Measurements from ENCODE around the gene PHF5A. TPM values are rescaled to one million over a fixed set of nuclear protein-coding genes. Genes with fewer than 3 reads are reported as not detected.
"Not testable (repeated sequence)": the region's sequence is repeated elsewhere in the genome, so short reads cannot be mapped to it uniquely, and the experiment has no call there.

The PHF5A gene
- total and polyA plus RNA-seq, 4 donors = 15.8 to 31.7 (median 23.2) TPM

DNA sequence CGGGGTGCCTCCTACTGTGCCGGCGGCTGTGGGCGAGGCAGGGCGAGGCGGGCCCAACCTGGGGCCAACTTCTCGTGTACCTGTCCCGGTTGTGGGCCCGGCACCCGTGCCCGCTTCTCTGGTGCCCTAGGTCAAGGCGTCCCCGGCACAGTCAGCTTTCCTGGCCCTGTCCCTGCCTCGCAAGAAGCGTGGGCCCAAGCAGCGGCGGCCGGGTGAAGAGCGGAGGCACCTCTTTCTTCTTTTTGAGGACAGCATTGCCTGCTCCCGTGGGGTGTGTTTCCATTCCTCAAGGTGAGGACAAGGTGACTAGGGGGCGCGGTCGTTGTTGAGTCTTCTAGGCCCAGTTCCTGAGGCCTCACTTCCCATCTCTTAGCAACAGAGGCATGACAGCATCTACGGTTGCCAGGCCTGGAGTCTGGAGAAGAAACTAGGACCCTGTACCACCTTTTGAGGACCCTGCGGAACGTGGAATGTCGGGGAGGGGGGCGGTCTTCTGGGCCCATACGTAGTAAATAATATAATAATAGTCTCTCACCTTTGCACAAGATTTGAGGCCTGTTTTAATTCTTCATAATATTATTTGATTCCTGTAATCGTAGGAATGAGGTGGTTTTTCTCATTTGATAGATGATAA lies 843 bp upstream of the PHF5A start (continued):
- TF ChIP-seq, protein P1, sequence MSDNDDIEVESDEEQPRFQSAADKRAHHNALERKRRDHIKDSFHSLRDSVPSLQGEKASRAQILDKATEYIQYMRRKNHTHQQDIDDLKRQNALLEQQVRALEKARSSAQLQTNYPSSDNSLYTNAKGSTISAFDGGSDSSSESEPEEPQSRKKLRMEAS (IDR thresholded peaks at IDR 0.05) = no peak

DNA sequence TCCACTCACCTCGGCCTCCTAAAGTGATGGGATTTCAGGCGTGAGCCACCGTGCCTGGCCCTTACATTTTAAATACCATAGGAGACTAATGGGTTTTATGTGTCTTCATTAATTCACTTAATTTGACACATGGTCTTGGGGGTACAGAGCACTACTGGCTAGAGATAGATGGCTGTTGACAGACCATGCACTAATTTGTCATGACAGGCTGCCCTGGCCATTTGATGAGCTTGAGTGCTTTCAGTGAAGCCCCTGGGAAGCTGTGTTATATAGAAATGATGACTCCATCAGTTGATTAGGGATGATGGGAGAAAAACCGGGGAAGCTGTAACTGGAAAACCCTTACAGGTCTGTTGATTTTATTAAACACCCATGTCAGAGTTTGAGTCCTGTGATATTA lies 6.6 kb downstream of the PHF5A start:
- DNase-seq (ENCODE audit: low spot score) = no peak
- no peak overlapping the region for H3K4me3 ChIP-seq (ENCODE audit: low read depth in 1 of 3, low read length in 3 of 3)
- no peaks in the 10 kb centered on the region for H3K9me3 ChIP-seq (ENCODE audit: control insufficient read depth in 4 of 4, low read length in 3 of 4)
- WGBS = 96% methylated on average over 4 of the region's 4 CpGs
- no peak overlapping the region for H3K9ac ChIP-seq (ENCODE audit: low read depth in 1 of 2, low read length in 2 of 2)
- peaks cover 0 to 4% (median 2%) of the 10 kb centered on the region in 4 donors for H3K4me1 ChIP-seq (ENCODE audit: control insufficient read depth in 4 of 4, insufficient read depth in 4 of 4, low read length in 3 of 4)
- no peak overlapping the region for H3K27ac ChIP-seq (ENCODE audit: low read depth in 1 of 2, low read length in 2 of 2)
- TF ChIP-seq, protein P2, sequence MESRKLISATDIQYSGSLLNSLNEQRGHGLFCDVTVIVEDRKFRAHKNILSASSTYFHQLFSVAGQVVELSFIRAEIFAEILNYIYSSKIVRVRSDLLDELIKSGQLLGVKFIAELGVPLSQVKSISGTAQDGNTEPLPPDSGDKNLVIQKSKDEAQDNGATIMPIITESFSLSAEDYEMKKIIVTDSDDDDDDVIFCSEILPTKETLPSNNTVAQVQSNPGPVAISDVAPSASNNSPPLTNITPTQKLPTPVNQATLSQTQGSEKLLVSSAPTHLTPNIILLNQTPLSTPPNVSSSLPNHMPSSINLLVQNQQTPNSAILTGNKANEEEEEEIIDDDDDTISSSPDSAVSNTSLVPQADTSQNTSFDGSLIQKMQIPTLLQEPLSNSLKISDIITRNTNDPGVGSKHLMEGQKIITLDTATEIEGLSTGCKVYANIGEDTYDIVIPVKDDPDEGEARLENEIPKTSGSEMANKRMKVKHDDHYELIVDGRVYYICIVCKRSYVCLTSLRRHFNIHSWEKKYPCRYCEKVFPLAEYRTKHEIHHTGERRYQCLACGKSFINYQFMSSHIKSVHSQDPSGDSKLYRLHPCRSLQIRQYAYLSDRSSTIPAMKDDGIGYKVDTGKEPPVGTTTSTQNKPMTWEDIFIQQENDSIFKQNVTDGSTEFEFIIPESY (IDR thresholded peaks at IDR 0.05) = no peak
- no peak for TF ChIP-seq JUND (IDR thresholded peaks at IDR 0.05)
- TF ChIP-seq RXRA (IDR thresholded peaks at IDR 0.05) = no peak
- TF ChIP-seq GABPA (IDR thresholded peaks at IDR 0.05 in 1 of 2, conservative IDR thresholded peaks at IDR 0.05 in 1 of 2) = no peak
- no peaks in the 10 kb centered on the region for H3K27me3 ChIP-seq (ENCODE audit: control insufficient read depth in 4 of 4, insufficient read depth in 4 of 4, low read length in 3 of 4)
- H3K36me3 ChIP-seq (ENCODE audit: control insufficient read depth in 4 of 4, insufficient read depth in 3 of 4, low read depth in 1 of 4, low read length in 3 of 4) = peaks cover 22 to 48% (median 42%) of the 10 kb centered on the region in 4 donors

- 80% methylated on average over 5 of the region's 5 CpGs for WGBS
- not testable (repeated sequence) for H3K4me1 ChIP-seq (ENCODE audit: control insufficient read depth in 4 of 4, insufficient read depth in 4 of 4, low read length in 3 of 4); H3K9ac ChIP-seq (ENCODE audit: low read depth in 1 of 2, low read length in 2 of 2); H3K9me3 ChIP-seq (ENCODE audit: control insufficient read depth in 4 of 4, low read length in 3 of 4); H3K27ac ChIP-seq (ENCODE audit: low read depth in 1 of 2, low read length in 2 of 2); H3K4me3 ChIP-seq (ENCODE audit: low read depth in 1 of 3, low read length in 3 of 3); DNase-seq (ENCODE audit: low spot score); H3K27me3 ChIP-seq (ENCODE audit: control insufficient read depth in 4 of 4, insufficient read depth in 4 of 4, low read length in 3 of 4)
- H3K36me3 ChIP-seq (ENCODE audit: control insufficient read depth in 4 of 4, insufficient read depth in 3 of 4, low read depth in 1 of 4, low read length in 3 of 4) = peaks cover 11 to 37% (median 31%) of the 10 kb centered on the region in 4 donors
Measured at GRCh38 chr22:41460071-41460470, 8.4 kb downstream of the PHF5A start.

DNA sequence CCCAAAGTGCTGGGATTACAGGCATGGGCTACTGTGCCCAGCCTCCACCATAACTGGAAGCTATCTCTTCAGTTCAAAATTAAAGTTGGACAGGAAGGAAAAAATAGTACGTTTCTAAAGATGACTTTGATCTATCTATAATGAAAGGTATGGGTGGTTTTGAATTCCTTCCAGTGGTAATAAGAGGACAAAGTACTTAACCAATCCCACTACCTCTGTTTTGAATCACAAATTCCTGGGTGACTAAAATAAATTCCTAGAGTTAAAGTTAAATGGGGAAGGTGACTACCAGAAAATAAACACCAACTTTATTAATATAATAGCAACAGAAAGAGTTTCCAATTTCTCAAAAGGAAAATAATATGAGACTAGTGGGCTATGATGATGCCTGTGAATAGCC lies 9.1 kb downstream of the PHF5A start:
- WGBS = 64% methylated on average over 1 of the region's 1 CpG
- Histone ChIP-seq H3K4me1 (ENCODE audit: control insufficient read depth in 4 of 4, insufficient read depth in 4 of 4, low read length in 3 of 4) (peaks cover 0 to 4% (median 2%) of the 10 kb centered on the region in 4 donors), H3K27ac (ENCODE audit: low read depth in 1 of 2, low read length in 2 of 2) (no peak overlapping the region), H3K36me3 (ENCODE audit: control insufficient read depth in 4 of 4, insufficient read depth in 3 of 4, low read depth in 1 of 4, low read length in 3 of 4) (peaks cover 11 to 32% (median 24%) of the 10 kb centered on the region in 4 donors), H3K9me3 (ENCODE audit: control insufficient read depth in 4 of 4, low read length in 3 of 4) (no peaks in the 10 kb centered on the region), H3K9ac (ENCODE audit: low read depth in 1 of 2, low read length in 2 of 2) (no peak overlapping the region), H3K4me3 (ENCODE audit: low read depth in 1 of 3, low read length in 3 of 3) (no peak overlapping the region), H3K27me3 (ENCODE audit: control insufficient read depth in 4 of 4, insufficient read depth in 4 of 4, low read length in 3 of 4) (no peaks in the 10 kb centered on the region)
- TF ChIP-seq, protein P2 (IDR thresholded peaks at IDR 0.05) = no peak
- TF ChIP-seq SP1 (IDR thresholded peaks at IDR 0.05) (no peak), YY1 (IDR thresholded peaks at IDR 0.05) (no peak), FOXA2 (IDR thresholded peaks at IDR 0.05) (no peak), HNF4G (IDR thresholded peaks at IDR 0.05) (no peak), GABPA (IDR thresholded peaks at IDR 0.05 in 1 of 2, conservative IDR thresholded peaks at IDR 0.05 in 1 of 2) (no peak), CTCF (IDR thresholded peaks at IDR 0.05; ENCODE audit: low read depth, low read length, missing input control) (no peak), RAD21 (IDR thresholded peaks at IDR 0.05) (no peak), HNF4A (conservative IDR thresholded peaks at IDR 0.05) (no peak), TAF1 (conservative IDR thresholded peaks at IDR 0.05) (no peak)
- TF ChIP-seq, protein P1 (IDR thresholded peaks at IDR 0.05) = no peak
- TF ChIP-seq, protein P3, sequence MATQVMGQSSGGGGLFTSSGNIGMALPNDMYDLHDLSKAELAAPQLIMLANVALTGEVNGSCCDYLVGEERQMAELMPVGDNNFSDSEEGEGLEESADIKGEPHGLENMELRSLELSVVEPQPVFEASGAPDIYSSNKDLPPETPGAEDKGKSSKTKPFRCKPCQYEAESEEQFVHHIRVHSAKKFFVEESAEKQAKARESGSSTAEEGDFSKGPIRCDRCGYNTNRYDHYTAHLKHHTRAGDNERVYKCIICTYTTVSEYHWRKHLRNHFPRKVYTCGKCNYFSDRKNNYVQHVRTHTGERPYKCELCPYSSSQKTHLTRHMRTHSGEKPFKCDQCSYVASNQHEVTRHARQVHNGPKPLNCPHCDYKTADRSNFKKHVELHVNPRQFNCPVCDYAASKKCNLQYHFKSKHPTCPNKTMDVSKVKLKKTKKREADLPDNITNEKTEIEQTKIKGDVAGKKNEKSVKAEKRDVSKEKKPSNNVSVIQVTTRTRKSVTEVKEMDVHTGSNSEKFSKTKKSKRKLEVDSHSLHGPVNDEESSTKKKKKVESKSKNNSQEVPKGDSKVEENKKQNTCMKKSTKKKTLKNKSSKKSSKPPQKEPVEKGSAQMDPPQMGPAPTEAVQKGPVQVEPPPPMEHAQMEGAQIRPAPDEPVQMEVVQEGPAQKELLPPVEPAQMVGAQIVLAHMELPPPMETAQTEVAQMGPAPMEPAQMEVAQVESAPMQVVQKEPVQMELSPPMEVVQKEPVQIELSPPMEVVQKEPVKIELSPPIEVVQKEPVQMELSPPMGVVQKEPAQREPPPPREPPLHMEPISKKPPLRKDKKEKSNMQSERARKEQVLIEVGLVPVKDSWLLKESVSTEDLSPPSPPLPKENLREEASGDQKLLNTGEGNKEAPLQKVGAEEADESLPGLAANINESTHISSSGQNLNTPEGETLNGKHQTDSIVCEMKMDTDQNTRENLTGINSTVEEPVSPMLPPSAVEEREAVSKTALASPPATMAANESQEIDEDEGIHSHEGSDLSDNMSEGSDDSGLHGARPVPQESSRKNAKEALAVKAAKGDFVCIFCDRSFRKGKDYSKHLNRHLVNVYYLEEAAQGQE (IDR thresholded peaks at IDR 0.05) = no peak
- DNase-seq (ENCODE audit: low spot score) = no peak

Data from liver (tissue), 9 donors.